IMR-90 (cell line): Measurements from ENCODE around the gene SNRNP70. TPM values are rescaled to one million over a fixed set of nuclear protein-coding genes. Genes with fewer than 3 reads are reported as not detected.

Experiments used
- ATAC-seq: fragments of 200-7000 bp; cut with Tn5 transposase; 2 replicates; pipeline ENCODE4 v1.9.1; 2020; ENCODE audit warnings: low read depth, mild to moderate bottlenecking, moderate library complexity
- BruUV-seq: library from RNA; stranded (reverse); fragments of 400-500 nt; replicated peaks from 2 replicates; lab custom pipeline; 2021; lab: Mats Ljungman, UMichigan
- CTCF ChIA-PET: fragments of 300-600 bp; formaldehyde crosslinking; extraction: SDS; loops from one replicate; lab custom pipeline; 2021; ENCODE audit warnings: antibody characterized with exemption; lab: Yijun Ruan, JAX
- POLR2A ChIA-PET: fragments of 300-600 bp; sonication (Branson Sonifier 250); formaldehyde crosslinking; loops from one replicate; lab custom pipeline; 2022; ENCODE audit warnings: antibody characterized with exemption; ENCODE audit not compliant: unreplicated experiment; lab: Charles Lee
- DNase-seq: peaks from one replicate; pipeline ENCODE4 v3.0.0; 2013
- H2AFZ ChIP-seq: replicated peaks from 2 replicates; pipeline ENCODE3; 2013; ENCODE audit warnings: low read length, mild to moderate bottlenecking; ENCODE audit not compliant: poor library complexity
- H2AK5ac ChIP-seq: 2 replicates; pipeline ENCODE4 v1.6.1; 2013; ENCODE audit warnings: low read depth, low read length, inconsistent platforms
- H2AK9ac ChIP-seq: replicated peaks from 2 replicates; pipeline ENCODE3; 2013; ENCODE audit warnings: mild to moderate bottlenecking, low read depth, low read length, moderate library complexity; ENCODE audit not compliant: poor library complexity
- H2BK120ac ChIP-seq: 2 replicates; pipeline ENCODE4 v1.6.1; 2013; ENCODE audit warnings: low read depth, low read length, inconsistent platforms
- H2BK15ac ChIP-seq: 3 replicates; pipeline ENCODE4 v1.6.1; 2013; ENCODE audit warnings: low read depth, low read length, inconsistent platforms
- H2BK20ac ChIP-seq: 2 replicates; pipeline ENCODE4 v1.6.1; 2013; ENCODE audit warnings: low read depth, mild to moderate bottlenecking, inconsistent platforms, low read length, moderate library complexity
- H2BK5ac ChIP-seq: 2 replicates; pipeline ENCODE4 v1.6.1; 2013; ENCODE audit warnings: mild to moderate bottlenecking, low read depth, low read length, inconsistent platforms; ENCODE audit not compliant: poor library complexity, severe bottlenecking
- H3K14ac ChIP-seq: replicated peaks from 2 replicates; pipeline ENCODE4 v1.6.1; 2013; ENCODE audit warnings: low read depth, low read length, inconsistent platforms
- H3K18ac ChIP-seq: 2 replicates; pipeline ENCODE4 v1.6.1; 2013; ENCODE audit warnings: low read depth, low read length, control low read depth
- H3K23ac ChIP-seq: 2 replicates; pipeline ENCODE4 v1.6.1; 2013; ENCODE audit warnings: low read depth, low read length, inconsistent platforms
- H3K27ac ChIP-seq: 2 replicates; pipeline ENCODE4 v1.5.1; 2013; ENCODE audit warnings: mild to moderate bottlenecking, control low read depth, low read length; ENCODE audit not compliant: insufficient read depth
- H3K27me3 ChIP-seq: 2 replicates; pipeline ENCODE4 v1.6.1; 2013; ENCODE audit warnings: low read length; ENCODE audit not compliant: control insufficient read depth, insufficient read depth
- H3K36me3 ChIP-seq: 2 replicates; pipeline ENCODE4 v1.6.1; 2013; ENCODE audit warnings: low read length, mixed read lengths; ENCODE audit not compliant: control insufficient read depth, insufficient read depth
- H3K4ac ChIP-seq: 2 replicates; pipeline ENCODE4 v1.6.1; 2013; ENCODE audit warnings: low read depth, low read length, inconsistent platforms
- H3K4me1 ChIP-seq: 2 replicates; pipeline ENCODE4 v1.6.1; 2013; ENCODE audit warnings: low read length, mixed read lengths; ENCODE audit not compliant: control insufficient read depth, insufficient read depth
- H3K4me2 ChIP-seq: 2 replicates; pipeline ENCODE4 v1.6.1; 2013; ENCODE audit warnings: low read depth, mild to moderate bottlenecking, control low read depth, low read length, moderate library complexity
- H3K4me3 ChIP-seq: 2 replicates; pipeline ENCODE4 v1.5.1; 2013; ENCODE audit warnings: low read depth, mild to moderate bottlenecking, control low read depth, low read length, moderate library complexity; ENCODE audit not compliant: insufficient read depth
- H3K56ac ChIP-seq: 2 replicates; pipeline ENCODE4 v1.6.1; 2013; ENCODE audit warnings: low read length, inconsistent platforms; ENCODE audit not compliant: insufficient read depth; ENCODE audit errors: extremely low read depth
- H3K79me1 ChIP-seq, 2 experiments: 2 replicates each; pipeline ENCODE4 v1.6.1; 2013; ENCODE audit warnings: low read length in 2 of 2, inconsistent platforms in 1 of 2, low read depth in 1 of 2
- H3K9ac ChIP-seq: 2 replicates; pipeline ENCODE4 v1.6.1; 2013; ENCODE audit warnings: low read depth, low read length, control low read depth
- H3K9me1 ChIP-seq: 2 replicates; pipeline ENCODE4 v1.6.1; 2013; ENCODE audit warnings: low read length, inconsistent platforms; ENCODE audit not compliant: insufficient read depth
- H3K9me3 ChIP-seq: 2 replicates; pipeline ENCODE4 v1.6.1; 2013; ENCODE audit warnings: low read length; ENCODE audit not compliant: control insufficient read depth, insufficient read depth
- H4K20me1 ChIP-seq: 2 replicates; pipeline ENCODE4 v1.6.1; 2013; ENCODE audit warnings: low read length, inconsistent platforms; ENCODE audit not compliant: insufficient read depth
- H4K5ac ChIP-seq: 2 replicates; pipeline ENCODE4 v1.6.1; 2013; ENCODE audit warnings: mild to moderate bottlenecking, low read depth, low read length, control low read depth
- H4K8ac ChIP-seq, 2 experiments: 2 replicates each; pipeline ENCODE4 v1.6.1; 2013; ENCODE audit warnings: low read depth in 2 of 2, low read length in 2 of 2, control low read depth in 1 of 2, inconsistent platforms in 1 of 2
- H4K91ac ChIP-seq: 2 replicates; pipeline ENCODE4 v1.6.1; 2013; ENCODE audit warnings: low read depth, low read length, inconsistent platforms; ENCODE audit not compliant: insufficient read depth
- BHLHE40 ChIP-seq: fragments of 150-350 bp; IDR thresholded peaks from 2 replicates; pipeline ENCODE4 v1.6.1; 2016; ENCODE audit warnings: mild to moderate bottlenecking, low read depth, low read length
- CEBPB ChIP-seq: IDR thresholded peaks from 2 replicates; pipeline ENCODE4 v1.6.1; 2012; ENCODE audit warnings: low read depth, low read length, improper control_type of control experiment
- CHD1 ChIP-seq: IDR thresholded peaks from 2 replicates; pipeline ENCODE4 v1.6.1; 2012; ENCODE audit warnings: low read depth, low read length, improper control_type of control experiment
- FOS ChIP-seq: fragments of 150-350 bp; IDR thresholded peaks from 2 replicates; pipeline ENCODE4 v1.6.1; 2016; ENCODE audit warnings: low read depth, low read length
- MAFK ChIP-seq: IDR thresholded peaks from 2 replicates; pipeline ENCODE4 v1.6.1; 2012; ENCODE audit warnings: low read depth, low read length, improper control_type of control experiment
- MAZ ChIP-seq: IDR thresholded peaks from 2 replicates; pipeline ENCODE4 v1.6.1; 2012; ENCODE audit warnings: low read depth, mild to moderate bottlenecking, low read length, improper control_type of control experiment, moderate library complexity, borderline replicate concordance
- MXI1 ChIP-seq: IDR thresholded peaks from 2 replicates; pipeline ENCODE4 v1.6.1; 2012; ENCODE audit warnings: low read depth, mild to moderate bottlenecking, low read length, moderate library complexity, borderline replicate concordance
- NFE2L2 ChIP-seq: fragments of 150-350 bp; IDR thresholded peaks from 2 replicates; pipeline ENCODE4 v1.6.1; 2016; ENCODE audit warnings: low read depth, mild to moderate bottlenecking, low read length
- POLR2A ChIP-seq: IDR thresholded peaks from 2 replicates; pipeline ENCODE4 v1.6.1; 2012; ENCODE audit warnings: mild to moderate bottlenecking, low read depth, low read length
- RAD21 ChIP-seq: IDR thresholded peaks from 2 replicates; pipeline ENCODE4 v1.6.1; 2012; ENCODE audit warnings: low read length, improper control_type of control experiment
- RCOR1 ChIP-seq: IDR thresholded peaks from 2 replicates; pipeline ENCODE4 v1.6.1; 2012; ENCODE audit warnings: mild to moderate bottlenecking, low read length, improper control_type of control experiment; ENCODE audit not compliant: insufficient replicate concordance
- RFX5 ChIP-seq: IDR thresholded peaks from 2 replicates; pipeline ENCODE4 v1.8.0; 2012; ENCODE audit warnings: low read depth, mild to moderate bottlenecking, low read length, moderate library complexity
- SMC3 ChIP-seq: fragments of 150-350 bp; IDR thresholded peaks from 2 replicates; pipeline ENCODE4 v1.6.1; 2016; ENCODE audit warnings: low read depth, mild to moderate bottlenecking, antibody characterized with exemption, low read length, moderate library complexity
- WGBS, 2 experiments: methylation state at CpG; one replicate each; pipeline versions ENCODE4 v1.1.5 to v1.1.7; 2013; ENCODE audit warnings: missing lambda C conversion rate in 2 of 2; ENCODE audit not compliant: insufficient read length in 1 of 2; ENCODE audit errors: extremely low coverage in 2 of 2; 5-methylcytosine and 5-hydroxymethylcytosine counted together
- dilution Hi-C: fragments of 300-500 bp; cut with HindIII; formaldehyde crosslinking; loops from one replicate; pipeline ENCODE4 v1.14.3; 2018; ENCODE audit warnings: low sequenced_read_pairs; ENCODE audit not compliant: unreplicated experiment
- in situ Hi-C: fragments of 300-500 bp; cut with MboI; formaldehyde crosslinking; loops from 3 replicates; pipeline ENCODE4 v1.14.3; 2019; ENCODE audit warnings: low sequenced_read_pairs, inconsistent platforms, mixed read lengths
- intact Hi-C: fragments of 100-400 bp; cut with micrococcal nuclease; formaldehyde crosslinking; loops from 2 replicates; pipeline ENCODE4 v1.10.0; 2022
- polyA plus RNA-seq, 3 experiments: library from polyadenylated mRNA; depleted of rRNA; stranded (reverse); fragments of >200 nt; gene quantifications; 2 replicates each; pipeline ENCODE4 v1.2.3, GENCODE V29; 2012; ENCODE audit warnings: low replicate concordance in 1 of 3
- total RNA-seq: library from RNA; depleted of rRNA; stranded (reverse); fragments of >200 nt; gene quantifications from 2 replicates; pipeline ENCODE4 v1.2.3, GENCODE V29; 2012
- TF ChIP-seq, protein P1 (sequence below): fragments of 150-350 bp; IDR thresholded peaks from 2 replicates; pipeline ENCODE4 v1.6.1; 2016; ENCODE audit warnings: low read depth, mild to moderate bottlenecking, low read length, moderate library complexity, borderline replicate concordance
- TF ChIP-seq, protein P2 (sequence below): fragments of 150-350 bp; IDR thresholded peaks from 2 replicates; pipeline ENCODE4 v1.6.1; 2017; ENCODE audit warnings: mild to moderate bottlenecking, antibody characterized with exemption, low read length, low read depth
- TF ChIP-seq, protein P3 (sequence below): conservative IDR thresholded peaks from 2 replicates; pipeline ENCODE4 v1.5.1; 2012; ENCODE audit warnings: mild to moderate bottlenecking, low read depth, low read length, improper control_type of control experiment

Gene SNRNP70
- total and polyA plus RNA-seq, 2 of the 4 experiments (the other 2 are of a cell fraction), result 72.8 to 200 TPM

DNA sequence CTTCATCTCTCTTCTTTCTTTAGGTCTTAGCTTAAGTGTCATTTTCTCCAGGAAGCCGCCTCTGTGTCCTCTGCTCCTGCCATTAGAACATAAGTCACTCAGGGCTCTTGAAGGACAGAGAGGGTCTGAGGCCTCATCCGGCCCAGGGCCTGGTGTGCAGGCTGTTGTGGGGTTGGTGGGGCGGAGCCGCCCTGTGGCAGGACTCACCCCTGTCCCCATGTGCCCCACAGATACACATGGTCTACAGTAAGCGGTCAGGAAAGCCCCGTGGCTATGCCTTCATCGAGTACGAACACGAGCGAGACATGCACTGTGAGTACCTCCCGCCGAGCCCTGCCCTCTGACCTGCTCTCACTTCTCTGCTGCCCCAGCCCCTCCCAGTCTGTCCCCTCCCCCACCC lies 15.9 kb downstream of the SNRNP70 start:
- no peak overlapping the region for H4K8ac ChIP-seq
- H3K14ac ChIP-seq, result no peak overlapping the region
- peaks cover 61% of the 10 kb centered on the region for H4K20me1 ChIP-seq
- ChIA-PET POLR2A (no interaction called here), CTCF (no interaction called here)
- TF ChIP-seq RAD21 (no peak), POLR2A (no peak), CHD1 (no peak), FOS (no peak), BHLHE40 (no peak), CEBPB (no peak), MAZ (no peak), NFE2L2 (no peak), MXI1 (no peak), SMC3 (no peak), RCOR1 (no peak), MAFK (no peak), RFX5 (no peak)
- TF ChIP-seq, protein P1, sequence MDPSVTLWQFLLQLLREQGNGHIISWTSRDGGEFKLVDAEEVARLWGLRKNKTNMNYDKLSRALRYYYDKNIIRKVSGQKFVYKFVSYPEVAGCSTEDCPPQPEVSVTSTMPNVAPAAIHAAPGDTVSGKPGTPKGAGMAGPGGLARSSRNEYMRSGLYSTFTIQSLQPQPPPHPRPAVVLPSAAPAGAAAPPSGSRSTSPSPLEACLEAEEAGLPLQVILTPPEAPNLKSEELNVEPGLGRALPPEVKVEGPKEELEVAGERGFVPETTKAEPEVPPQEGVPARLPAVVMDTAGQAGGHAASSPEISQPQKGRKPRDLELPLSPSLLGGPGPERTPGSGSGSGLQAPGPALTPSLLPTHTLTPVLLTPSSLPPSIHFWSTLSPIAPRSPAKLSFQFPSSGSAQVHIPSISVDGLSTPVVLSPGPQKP, result no peak
- TF ChIP-seq, protein P2, sequence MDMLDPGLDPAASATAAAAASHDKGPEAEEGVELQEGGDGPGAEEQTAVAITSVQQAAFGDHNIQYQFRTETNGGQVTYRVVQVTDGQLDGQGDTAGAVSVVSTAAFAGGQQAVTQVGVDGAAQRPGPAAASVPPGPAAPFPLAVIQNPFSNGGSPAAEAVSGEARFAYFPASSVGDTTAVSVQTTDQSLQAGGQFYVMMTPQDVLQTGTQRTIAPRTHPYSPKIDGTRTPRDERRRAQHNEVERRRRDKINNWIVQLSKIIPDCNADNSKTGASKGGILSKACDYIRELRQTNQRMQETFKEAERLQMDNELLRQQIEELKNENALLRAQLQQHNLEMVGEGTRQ, result no peak
- TF ChIP-seq, protein P3, sequence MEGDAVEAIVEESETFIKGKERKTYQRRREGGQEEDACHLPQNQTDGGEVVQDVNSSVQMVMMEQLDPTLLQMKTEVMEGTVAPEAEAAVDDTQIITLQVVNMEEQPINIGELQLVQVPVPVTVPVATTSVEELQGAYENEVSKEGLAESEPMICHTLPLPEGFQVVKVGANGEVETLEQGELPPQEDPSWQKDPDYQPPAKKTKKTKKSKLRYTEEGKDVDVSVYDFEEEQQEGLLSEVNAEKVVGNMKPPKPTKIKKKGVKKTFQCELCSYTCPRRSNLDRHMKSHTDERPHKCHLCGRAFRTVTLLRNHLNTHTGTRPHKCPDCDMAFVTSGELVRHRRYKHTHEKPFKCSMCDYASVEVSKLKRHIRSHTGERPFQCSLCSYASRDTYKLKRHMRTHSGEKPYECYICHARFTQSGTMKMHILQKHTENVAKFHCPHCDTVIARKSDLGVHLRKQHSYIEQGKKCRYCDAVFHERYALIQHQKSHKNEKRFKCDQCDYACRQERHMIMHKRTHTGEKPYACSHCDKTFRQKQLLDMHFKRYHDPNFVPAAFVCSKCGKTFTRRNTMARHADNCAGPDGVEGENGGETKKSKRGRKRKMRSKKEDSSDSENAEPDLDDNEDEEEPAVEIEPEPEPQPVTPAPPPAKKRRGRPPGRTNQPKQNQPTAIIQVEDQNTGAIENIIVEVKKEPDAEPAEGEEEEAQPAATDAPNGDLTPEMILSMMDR, result no peak
- H2BK15ac ChIP-seq, result no peak overlapping the region
- no peak overlapping the region for H3K9ac ChIP-seq
- dilution Hi-C loops, result no loop called here
- in situ Hi-C loops, result no loop called here
- intact Hi-C loops, result no loop called here
- 78% methylated on average over 6 of the region's 12 CpGs; no CpG with 5 or more reads in 1 of the 2 experiments for WGBS, 2 experiments
- H2BK20ac ChIP-seq, result no peak overlapping the region
- no peak overlapping the region for H3K27ac ChIP-seq
- no peak overlapping the region for H2AK5ac ChIP-seq
- ATAC-seq (no peak), DNase-seq (no peak)
- H2AK9ac ChIP-seq, result no peak overlapping the region
- no peak overlapping the region for H4K5ac ChIP-seq
- H3K9me3 ChIP-seq, result no peaks in the 10 kb centered on the region
- no peak overlapping the region for H2AFZ ChIP-seq
- no peaks in the 10 kb centered on the region for H3K9me1 ChIP-seq
- peaks cover 28 to 58% of the 10 kb centered on the region in 2 experiments for H3K79me1 ChIP-seq
- H3K4me1 ChIP-seq, result no peaks in the 10 kb centered on the region
- no peak overlapping the region for H4K91ac ChIP-seq
- no peak overlapping the region for H2BK5ac ChIP-seq
- no peak overlapping the region for H3K18ac ChIP-seq
- no peak overlapping the region for H3K4ac ChIP-seq
- no peak overlapping the region for H3K4me3 ChIP-seq
- no peak overlapping the region for H3K56ac ChIP-seq
- H3K4me2 ChIP-seq, result no peak overlapping the region
- no peak overlapping the region for H3K23ac ChIP-seq
- peaks cover 74% of the 10 kb centered on the region for H3K36me3 ChIP-seq
- no peak overlapping the region for H2BK120ac ChIP-seq
- H3K27me3 ChIP-seq, result no peaks in the 10 kb centered on the region
- no TSS peak for BruUV-seq
